B cell (primary cell): ENCODE measurements around the gene POLD1. TPM values are rescaled to one million over a fixed set of nuclear protein-coding genes. Genes with fewer than 3 reads are reported as not detected.
A peak's percentile ranks its signal among the peaks of the same experiment; 100 is the strongest.

ENCODE experiments used
- ATAC-seq: fragments of 200-7000 bp; cut with Tn5 transposase; one replicate; pipeline ENCODE4 v1.10.0; 2021; ENCODE audit warnings: low read depth, mild to moderate bottlenecking, moderate number of reproducible peaks, moderate library complexity
- CTCF ChIA-PET: fragments of 350-600 bp; sonication (Branson Sonifier 250); formaldehyde crosslinking; loops from one replicate; lab custom pipeline; 2021; ENCODE audit warnings: antibody characterized with exemption, inconsistent platforms; lab: Charles Lee
- POLR2A ChIA-PET: fragments of 350-600 bp; sonication (Branson Sonifier 250); formaldehyde crosslinking; loops from one replicate; lab custom pipeline; 2021; ENCODE audit warnings: antibody characterized with exemption; lab: Charles Lee
- DNase-seq: peaks from one replicate; pipeline ENCODE4 v3.0.0; 2013
- H2AFZ ChIP-seq: 2 replicates; pipeline ENCODE4 v1.6.1; 2012; ENCODE audit warnings: mild to moderate bottlenecking, low read depth, low read length; ENCODE audit not compliant: insufficient read depth, poor library complexity, severe bottlenecking
- H3K27ac ChIP-seq, 2 donors: 1 replicate in 1 of 2; 2 replicates in 1 of 2; pipeline ENCODE4 v1.5.1; 2012 to 2013; ENCODE audit warnings: low read length in 2 of 2, mild to moderate bottlenecking in 2 of 2, moderate library complexity in 1 of 2
- H3K27me3 ChIP-seq, 4 experiments: fragments of 200-600 bp in 1 of 4; sonication (generic) in 1 of 4; replicated peaks in 1 of 4; 1 replicate in 2 of 4; 2 replicates in 2 of 4; pipeline versions ENCODE4 v1.6.1 to v1.7.0; 2013 to 2016; ENCODE audit warnings: low read length in 3 of 4, mild to moderate bottlenecking in 2 of 4, mixed read lengths in 1 of 4, moderate library complexity in 1 of 4; ENCODE audit not compliant: insufficient read depth in 4 of 4, control insufficient read depth in 3 of 4; ENCODE audit errors: control extremely low read depth in 1 of 4
- H3K36me3 ChIP-seq, 2 experiments: replicated peaks in 1 of 2; 1 replicate in 1 of 2; 2 replicates in 1 of 2; pipeline versions ENCODE4 v1.6.1 to v1.7.1; 2013; ENCODE audit warnings: low read length in 1 of 2; ENCODE audit not compliant: insufficient read depth in 2 of 2, control insufficient read depth in 1 of 2; ENCODE audit errors: control extremely low read depth in 1 of 2, extremely low read depth in 1 of 2
- H3K4me1 ChIP-seq, 2 donors: fragments of 200-600 bp in 1 of 2; sonication (generic) in 1 of 2; 1 replicate in 1 of 2; 2 replicates in 1 of 2; pipeline versions ENCODE4 v1.5.1 to v1.6.1; 2013 to 2017; ENCODE audit warnings: low read length in 2 of 2; ENCODE audit not compliant: control insufficient read depth in 2 of 2, insufficient read depth in 2 of 2
- H3K4me2 ChIP-seq: replicated peaks from 2 replicates; pipeline ENCODE3; 2012; ENCODE audit warnings: mild to moderate bottlenecking, low read depth, low read length; ENCODE audit not compliant: poor library complexity, severe bottlenecking
- H3K4me3 ChIP-seq, 5 experiments: fragments of 200-600 bp in 1 of 5; sonication (generic) in 1 of 5; 1 replicate in 3 of 5; 2 replicates in 2 of 5; pipeline versions ENCODE4 v1.5.1 to v1.7.0; 2011 to 2016; ENCODE audit warnings: low read length in 4 of 5, mild to moderate bottlenecking in 4 of 5, low read depth in 2 of 5, control low read depth in 1 of 5, moderate library complexity in 1 of 5; ENCODE audit not compliant: insufficient read depth in 1 of 5; ENCODE audit errors: control extremely low read depth in 1 of 5, extremely low read depth in 1 of 5
- H3K79me2 ChIP-seq: fragments of 200-600 bp; sonication (generic); one replicate; pipeline ENCODE4 v1.6.0; 2016; ENCODE audit warnings: low read length; ENCODE audit not compliant: control insufficient read depth, insufficient read depth
- H3K9ac ChIP-seq: fragments of 200-600 bp; sonication (generic); 2 replicates; pipeline ENCODE4 v1.6.1; 2017; ENCODE audit warnings: mild to moderate bottlenecking, low read length, moderate library complexity
- H3K9me3 ChIP-seq, 3 donors: one replicate each; pipeline versions ENCODE4 v1.6.1 to v1.7.1; 2013; ENCODE audit warnings: low read length in 2 of 3; ENCODE audit not compliant: control insufficient read depth in 2 of 3, insufficient read depth in 1 of 3; ENCODE audit errors: control extremely low read depth in 1 of 3
- H4K20me1 ChIP-seq: 2 replicates; pipeline ENCODE4 v1.6.0; 2012; ENCODE audit warnings: mild to moderate bottlenecking, low read length; ENCODE audit not compliant: insufficient read depth, control insufficient read depth, poor library complexity, severe bottlenecking
- H3K27ac Mint-ChIP-seq: one replicate; pipeline ENCODE4 v1.8.0; 2021; ENCODE audit warnings: mixed read lengths
- H3K27me3 Mint-ChIP-seq: one replicate; pipeline ENCODE4 v1.8.0; 2021; ENCODE audit warnings: mixed read lengths
- H3K4me1 Mint-ChIP-seq: one replicate; pipeline ENCODE4 v1.8.0; 2021; ENCODE audit warnings: mixed read lengths
- H3K4me3 Mint-ChIP-seq: one replicate; pipeline ENCODE4 v1.8.0; 2021; ENCODE audit warnings: mixed read lengths
- H3K9me3 Mint-ChIP-seq: one replicate; pipeline ENCODE4 v1.8.0; 2022; ENCODE audit warnings: mixed read lengths; ENCODE audit not compliant: insufficient read depth
- EZH2 ChIP-seq: IDR thresholded peaks from 2 replicates; pipeline ENCODE4 v1.6.1; 2012; ENCODE audit warnings: borderline replicate concordance, low read depth, mild to moderate bottlenecking, moderate library complexity, low read length; ENCODE audit not compliant: insufficient read depth, poor library complexity, severe bottlenecking
- WGBS: methylation state at CpG from one replicate; pipeline ENCODE4 v1.1.5; 2013; ENCODE audit warnings: missing lambda C conversion rate; ENCODE audit not compliant: insufficient coverage; 5-methylcytosine and 5-hydroxymethylcytosine counted together
- intact Hi-C: fragments of 100-400 bp; cut with micrococcal nuclease; formaldehyde crosslinking; loops from one replicate; pipeline ENCODE4 v1.10.0; 2022
- polyA plus RNA-seq: library from polyadenylated mRNA; depleted of rRNA; stranded (reverse); fragments of >200 nt; gene quantifications from 2 replicates; pipeline ENCODE4 v1.2.3, GENCODE V29; 2012
- total RNA-seq, 2 donors: library from RNA; stranded (reverse); fragments of 120-200 nt in 1 of 2; gene quantifications; 1 replicate in 1 of 2; 2 replicates in 1 of 2; pipeline versions ENCODE4 v1.2.3 to v1.2.4, GENCODE V29; 2013 to 2022
- TF ChIP-seq, protein P1 (sequence below): fragments of 200-600 bp; IDR thresholded peaks from one replicate; pipeline ENCODE4 v1.8.0; 2022; ENCODE audit warnings: antibody characterized with exemption, mild to moderate bottlenecking

The POLD1 gene
- total and polyA plus RNA-seq, 2 donors (not counting 1 experiment from before 2014, with no cell fraction given) = 43.6 to 65.2 TPM

DNA sequence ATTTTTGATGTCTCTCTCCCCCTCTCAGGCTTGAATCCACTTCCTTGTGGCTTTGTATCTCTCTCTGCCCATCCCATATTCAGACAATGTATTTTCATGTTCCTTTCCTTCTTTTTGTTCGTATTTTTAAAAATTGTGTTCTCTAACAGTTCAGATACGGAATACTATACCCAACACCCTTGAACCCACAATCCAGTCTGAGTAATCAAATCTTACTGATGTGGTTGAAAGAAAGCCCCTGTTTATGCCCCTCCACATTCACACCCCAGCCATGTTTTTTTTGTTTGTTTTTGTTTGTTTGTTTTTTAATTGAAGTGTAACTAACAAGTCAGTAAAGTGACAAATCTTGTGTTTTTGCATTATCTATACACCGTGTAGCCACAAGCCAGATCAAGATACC is 36.0 kb downstream of the POLD1 start:
- H3K4me1 ChIP-seq = peaks cover 55 to 74% of the 10 kb centered on the region in 2 donors
- H3K9me3 ChIP-seq = no peaks in the 10 kb centered on the region
- H3K79me2 ChIP-seq = peaks cover 68% of the 10 kb centered on the region
- no peak overlapping the region for H2AFZ ChIP-seq
- H4K20me1 ChIP-seq = peaks cover 57% of the 10 kb centered on the region
- no peaks in the 10 kb centered on the region for H3K9me3 Mint-ChIP-seq
- POLR2A ChIA-PET = interaction anchor here (1.6 to 6.4 kb wide), 5 partner anchors 10 to 79 kb away, joined by 5 to 96 read pairs (median 15); partner anchors contain the start of genes MYBPC2, NR1H2 and POLD1
- peak overlapping the region; percentile 97 for H3K9ac ChIP-seq
- no peak for DNase-seq
- H3K27ac Mint-ChIP-seq = peak overlapping the region; percentile 90
- intact Hi-C loops = no loop called here
- H3K27me3 ChIP-seq = no peaks in the 10 kb centered on the region
- H3K27me3 Mint-ChIP-seq = no peaks in the 10 kb centered on the region
- H3K4me3 Mint-ChIP-seq = peak overlapping the region; percentile 94
- TF ChIP-seq, protein P1, sequence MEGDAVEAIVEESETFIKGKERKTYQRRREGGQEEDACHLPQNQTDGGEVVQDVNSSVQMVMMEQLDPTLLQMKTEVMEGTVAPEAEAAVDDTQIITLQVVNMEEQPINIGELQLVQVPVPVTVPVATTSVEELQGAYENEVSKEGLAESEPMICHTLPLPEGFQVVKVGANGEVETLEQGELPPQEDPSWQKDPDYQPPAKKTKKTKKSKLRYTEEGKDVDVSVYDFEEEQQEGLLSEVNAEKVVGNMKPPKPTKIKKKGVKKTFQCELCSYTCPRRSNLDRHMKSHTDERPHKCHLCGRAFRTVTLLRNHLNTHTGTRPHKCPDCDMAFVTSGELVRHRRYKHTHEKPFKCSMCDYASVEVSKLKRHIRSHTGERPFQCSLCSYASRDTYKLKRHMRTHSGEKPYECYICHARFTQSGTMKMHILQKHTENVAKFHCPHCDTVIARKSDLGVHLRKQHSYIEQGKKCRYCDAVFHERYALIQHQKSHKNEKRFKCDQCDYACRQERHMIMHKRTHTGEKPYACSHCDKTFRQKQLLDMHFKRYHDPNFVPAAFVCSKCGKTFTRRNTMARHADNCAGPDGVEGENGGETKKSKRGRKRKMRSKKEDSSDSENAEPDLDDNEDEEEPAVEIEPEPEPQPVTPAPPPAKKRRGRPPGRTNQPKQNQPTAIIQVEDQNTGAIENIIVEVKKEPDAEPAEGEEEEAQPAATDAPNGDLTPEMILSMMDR = no peak
- no peak for TF ChIP-seq EZH2
- peak overlapping the region; percentile 75 to 98 (median 87) for H3K4me3 ChIP-seq
- peak overlapping the region; percentile 97 to 98 for H3K27ac ChIP-seq
- peaks cover 0 to 41% of the 10 kb centered on the region in 2 experiments for H3K36me3 ChIP-seq
- ATAC-seq = no peak
- peaks cover 64% of the 10 kb centered on the region for H3K4me1 Mint-ChIP-seq
- WGBS = no CpG with 5 or more reads among the region's 3 CpGs
- CTCF ChIA-PET = interaction anchor here (2.0 to 7.3 kb wide), 2 partner anchors 10 to 41 kb away, joined by 6 to 36 read pairs; no protein-coding TSS in a partner anchor
- peak overlapping the region; percentile 97 for H3K4me2 ChIP-seq

DNA sequence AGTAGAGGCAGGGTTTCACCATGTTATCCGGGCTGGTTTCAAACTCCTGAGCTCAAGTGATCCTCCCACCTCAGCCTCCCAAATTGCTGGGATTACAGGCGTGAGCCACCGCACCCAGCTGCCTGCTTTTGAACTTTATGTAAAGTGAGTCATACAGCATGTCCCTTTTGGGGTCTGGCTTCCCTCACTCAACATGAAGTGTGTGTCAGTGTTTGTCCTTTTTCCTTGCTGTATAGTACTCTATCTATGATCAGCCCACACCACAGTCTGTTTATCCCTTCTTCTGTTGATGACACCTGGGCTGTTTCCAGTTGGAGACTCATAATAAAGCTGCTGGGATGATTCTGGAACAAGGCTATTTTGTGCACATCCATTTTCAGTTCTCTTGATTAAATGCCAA is 36.7 kb downstream of the POLD1 start:
- Histone ChIP-seq H3K4me2 (peak overlapping the region; percentile 97), H3K4me3 (peak overlapping the region; percentile 27 to 98 (median 87)), H3K4me1 (peaks cover 51 to 76% of the 10 kb centered on the region in 2 donors), H3K9ac (peak overlapping the region; percentile 97), H3K9me3 (no peaks in the 10 kb centered on the region), H3K27me3 (no peaks in the 10 kb centered on the region), H3K36me3 (peaks cover 0 to 48% of the 10 kb centered on the region in 2 experiments), H2AFZ (no peak overlapping the region), H3K79me2 (peaks cover 68% of the 10 kb centered on the region), H3K27ac (peak overlapping the region; percentile 97 to 98), H4K20me1 (peaks cover 57% of the 10 kb centered on the region)
- ChIA-PET POLR2A (interaction anchor here (1.8 to 6.4 kb wide), 3 partner anchors 9 to 80 kb away, joined by 5 to 96 read pairs (median 15); partner anchors contain the start of genes MYBPC2 and POLD1), CTCF (interaction anchor here (0.6 to 7.3 kb wide), 4 partner anchors 9 to 40 kb away, joined by 3 to 36 read pairs (median 6); no protein-coding TSS in a partner anchor)
- Mint-ChIP-seq H3K4me1 (peaks cover 58% of the 10 kb centered on the region), H3K4me3 (peak overlapping the region; percentile 94), H3K27me3 (no peaks in the 10 kb centered on the region), H3K9me3 (no peaks in the 10 kb centered on the region), H3K27ac (peak overlapping the region; percentile 90)
- intact Hi-C loops = no loop called here
- DNase-seq (no peak), ATAC-seq (no peak)
- 40% methylated on average over 1 of the region's 3 CpGs for WGBS
- TF ChIP-seq, protein P1 = no peak
- TF ChIP-seq EZH2 = no peak
